ES-I3 (cell line): ENCODE data around the gene EXOSC3.
A peak's percentile ranks its signal among the peaks of the same experiment; 100 is the strongest.
"Not testable (repeated sequence)": the region's sequence is repeated elsewhere in the genome, so short reads cannot be mapped to it uniquely, and the experiment has no call there.

Source experiments
- H3K36me3 ChIP-seq: 2 replicates; pipeline ENCODE4 v1.6.1; 2013; ENCODE audit warnings: mild to moderate bottlenecking, low read length, control low read depth, moderate library complexity; ENCODE audit not compliant: insufficient read depth
- H3K4me1 ChIP-seq: 2 replicates; pipeline ENCODE4 v1.6.1; 2013; ENCODE audit warnings: mild to moderate bottlenecking, control low read depth, low read length; ENCODE audit not compliant: insufficient read depth
- H3K9ac ChIP-seq: 2 replicates; pipeline ENCODE4 v1.6.1; 2013; ENCODE audit warnings: low read depth, mild to moderate bottlenecking, low read length, moderate library complexity
- H3K9me3 ChIP-seq: 2 replicates; pipeline ENCODE4 v1.6.1; 2013; ENCODE audit warnings: mild to moderate bottlenecking, low read length, moderate library complexity; ENCODE audit not compliant: control insufficient read depth, insufficient read depth

The EXOSC3 gene

DNA sequence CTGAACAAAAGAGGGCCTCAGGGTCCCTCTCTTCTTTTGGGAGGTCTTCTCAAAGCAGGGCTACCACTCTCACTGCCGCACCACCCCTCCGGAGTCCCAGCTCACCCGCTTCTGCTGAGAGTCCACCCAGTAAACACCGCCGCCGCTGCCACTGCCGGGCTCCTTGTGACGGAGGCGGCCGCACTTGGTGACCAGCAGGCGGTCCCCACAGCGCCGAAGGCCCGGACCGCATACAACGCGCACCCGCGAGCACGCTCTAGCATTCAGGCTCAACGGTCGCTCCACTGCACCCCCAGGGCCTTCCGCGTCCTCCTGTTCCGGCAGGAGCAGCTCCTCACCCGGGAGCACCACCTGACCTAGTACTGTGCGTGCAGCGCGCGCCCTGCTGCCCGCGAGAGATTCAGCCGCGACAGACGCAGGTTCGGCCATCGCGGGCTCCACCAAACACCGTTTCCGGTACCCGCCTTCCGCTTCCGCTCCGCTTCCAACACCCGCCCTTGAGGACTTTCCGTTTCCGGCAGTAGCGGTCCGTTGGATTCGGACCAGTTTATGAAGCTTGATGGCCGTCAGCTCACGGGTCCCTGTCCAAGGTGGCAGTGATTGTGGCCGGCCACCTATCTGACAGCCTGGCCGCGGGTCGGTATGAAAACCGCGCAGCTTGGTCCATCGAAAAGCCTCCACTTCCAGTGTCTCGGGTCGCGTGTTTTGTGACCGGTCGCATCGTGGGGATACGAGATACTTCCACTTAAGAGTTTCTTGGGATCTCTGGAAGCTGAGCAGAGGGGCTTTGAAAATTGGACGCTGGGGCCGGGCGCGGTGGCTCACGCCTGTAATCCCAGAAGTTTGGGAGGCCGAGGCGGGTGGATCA is at the start of gene EXOSC3:
Gene EXOSC3 (minus strand): TSS at position 449 of the 868 bp plus-strand sequence. CDS start 20 bp downstream, at position 429.
- Histone ChIP-seq H3K9me3 (no peaks in the 10 kb centered on the region), H3K36me3 (peaks cover 25% of the 10 kb centered on the region), H3K4me1 (no peaks in the 10 kb centered on the region), H3K9ac (peak within 1 kb of the TSS; percentile 58)

DNA sequence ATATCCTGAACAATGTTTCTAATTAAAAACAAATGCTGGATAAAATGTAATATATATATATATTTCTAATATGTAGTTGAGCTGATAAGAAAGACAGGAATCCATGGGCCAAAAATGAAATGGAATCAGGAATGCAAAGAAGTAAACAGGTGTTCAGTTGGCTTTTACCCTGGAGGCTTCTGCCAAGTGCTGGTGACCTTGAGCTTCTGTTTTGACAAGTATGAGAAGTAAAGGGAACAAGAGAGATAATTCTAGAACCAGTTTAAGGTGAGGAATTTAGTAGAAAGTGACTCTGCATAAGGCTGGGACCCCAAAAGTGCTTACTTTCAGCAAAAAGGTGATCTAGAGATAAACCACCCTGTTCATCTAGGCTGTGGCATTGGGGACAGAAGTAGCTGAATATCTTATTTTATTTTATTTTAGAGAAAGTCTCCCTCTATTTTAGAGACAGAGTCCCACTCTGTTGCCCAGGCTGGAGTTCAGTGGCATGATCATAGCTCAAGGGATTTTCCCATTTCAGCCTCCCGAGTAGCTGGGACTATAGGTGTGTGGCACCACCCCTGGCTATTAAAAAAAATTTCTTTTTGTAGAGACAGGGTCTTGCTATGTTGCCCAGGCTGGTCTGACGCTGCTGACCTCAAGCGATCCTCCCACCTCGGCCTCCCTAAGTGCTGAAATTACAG is 42.8 kb upstream of the EXOSC3 start:
- Histone ChIP-seq H3K9ac (no peak overlapping the region), H3K9me3 (no peaks in the 10 kb centered on the region), H3K4me1 (no peaks in the 10 kb centered on the region), H3K36me3 (no peaks in the 10 kb centered on the region)

DNA sequence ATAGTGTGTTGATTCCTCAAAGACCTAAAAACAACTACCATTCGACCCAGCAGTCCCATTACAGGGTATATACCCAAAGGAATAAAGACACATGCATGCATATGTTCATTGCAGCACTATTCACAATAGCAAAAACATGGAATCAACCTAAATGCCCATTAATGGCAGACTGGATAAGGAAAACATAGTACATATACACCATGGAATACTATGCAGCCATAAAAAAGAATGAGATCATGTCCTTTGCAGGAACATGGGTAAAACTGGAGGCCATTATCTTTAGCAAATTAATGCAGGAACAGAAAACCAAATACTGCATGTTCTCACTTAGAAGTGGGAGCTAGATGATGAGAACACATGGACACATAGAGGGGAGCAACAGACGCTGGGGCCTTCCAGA is 40.3 kb upstream of the EXOSC3 start:
- H3K36me3 ChIP-seq, H3K9ac ChIP-seq, H3K9me3 ChIP-seq, H3K4me1 ChIP-seq: not testable (repeated sequence)

DNA sequence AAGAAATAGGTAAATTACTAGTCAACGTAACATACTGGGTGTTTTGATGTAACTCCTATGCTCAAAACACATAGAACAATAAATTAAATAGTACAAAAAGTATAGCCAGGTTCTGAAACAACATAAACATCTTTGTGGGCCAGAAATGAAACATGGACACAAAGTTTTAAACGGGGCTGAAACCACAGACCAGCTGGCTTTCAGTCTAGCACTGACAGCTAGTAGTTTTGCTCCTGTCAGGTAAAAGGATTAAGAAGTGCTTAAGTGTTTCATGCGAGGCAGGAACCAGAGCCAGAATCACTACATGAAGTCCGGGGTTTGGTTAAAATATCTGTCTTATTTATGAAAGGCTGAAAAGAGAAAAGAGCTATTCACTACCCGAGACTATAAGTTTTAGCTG is 35.3 kb upstream of the EXOSC3 start:
- Histone ChIP-seq H3K9ac (no peak overlapping the region), H3K36me3 (no peaks in the 10 kb centered on the region)

DNA sequence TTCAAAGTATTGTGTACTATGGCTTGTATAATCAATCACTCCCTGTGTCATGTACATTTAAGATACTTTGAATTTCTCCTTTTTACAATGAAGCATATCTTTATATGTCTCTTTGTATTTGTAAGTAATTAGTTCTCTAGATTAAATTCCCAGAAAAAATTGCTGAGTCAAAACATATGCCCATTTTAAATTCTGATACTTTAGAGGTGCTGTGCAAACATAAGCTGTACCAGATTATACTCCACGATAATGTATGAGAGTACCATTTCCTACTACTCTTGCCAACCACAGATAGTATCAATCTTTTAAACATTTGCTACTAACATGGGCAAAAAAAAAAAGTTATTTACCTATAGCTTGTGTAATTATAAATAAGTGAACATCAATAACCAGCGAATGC is 34.0 kb upstream of the EXOSC3 start:
- H3K9me3 ChIP-seq, result no peaks in the 10 kb centered on the region
- no peaks in the 10 kb centered on the region for H3K36me3 ChIP-seq
- H3K4me1 ChIP-seq, result no peaks in the 10 kb centered on the region
- no peak overlapping the region for H3K9ac ChIP-seq

More for the DNA sequence above, 35.3 kb upstream of the EXOSC3 start:
- H3K4me1 ChIP-seq, result no peaks in the 10 kb centered on the region
- no peaks in the 10 kb centered on the region for H3K9me3 ChIP-seq

DNA sequence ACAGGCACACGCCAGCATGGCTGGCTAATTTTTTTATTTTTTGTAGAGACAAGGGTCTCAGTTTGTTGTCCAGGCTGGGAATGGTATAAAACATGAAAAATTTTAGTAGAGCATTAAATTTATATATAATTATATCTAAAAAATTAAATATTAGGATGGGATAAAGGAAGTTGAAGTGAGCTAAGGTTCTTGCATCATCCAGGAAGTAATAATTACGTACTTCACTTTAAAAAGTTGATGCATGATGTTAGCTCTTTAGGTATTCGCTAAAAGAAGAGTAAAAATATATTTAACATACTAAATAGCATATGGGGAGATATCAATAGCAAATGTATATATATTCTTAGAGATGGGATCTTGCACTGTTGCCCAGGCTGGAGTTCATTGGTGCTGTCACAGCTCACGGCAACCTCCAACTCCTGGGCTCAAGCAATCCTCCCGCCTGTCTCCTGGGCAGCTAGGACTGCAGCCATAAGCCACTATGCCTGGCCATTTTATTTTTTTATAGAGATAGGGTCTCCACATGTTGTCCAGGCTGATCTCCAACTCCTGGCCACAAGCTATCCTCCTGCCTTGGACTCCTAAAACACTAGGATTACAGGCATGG is 28.0 kb upstream of the EXOSC3 start:
- H3K4me1 ChIP-seq, result no peaks in the 10 kb centered on the region
- no peaks in the 10 kb centered on the region for H3K36me3 ChIP-seq
- H3K9me3 ChIP-seq, result no peaks in the 10 kb centered on the region
- H3K9ac ChIP-seq, result no peak overlapping the region

DNA sequence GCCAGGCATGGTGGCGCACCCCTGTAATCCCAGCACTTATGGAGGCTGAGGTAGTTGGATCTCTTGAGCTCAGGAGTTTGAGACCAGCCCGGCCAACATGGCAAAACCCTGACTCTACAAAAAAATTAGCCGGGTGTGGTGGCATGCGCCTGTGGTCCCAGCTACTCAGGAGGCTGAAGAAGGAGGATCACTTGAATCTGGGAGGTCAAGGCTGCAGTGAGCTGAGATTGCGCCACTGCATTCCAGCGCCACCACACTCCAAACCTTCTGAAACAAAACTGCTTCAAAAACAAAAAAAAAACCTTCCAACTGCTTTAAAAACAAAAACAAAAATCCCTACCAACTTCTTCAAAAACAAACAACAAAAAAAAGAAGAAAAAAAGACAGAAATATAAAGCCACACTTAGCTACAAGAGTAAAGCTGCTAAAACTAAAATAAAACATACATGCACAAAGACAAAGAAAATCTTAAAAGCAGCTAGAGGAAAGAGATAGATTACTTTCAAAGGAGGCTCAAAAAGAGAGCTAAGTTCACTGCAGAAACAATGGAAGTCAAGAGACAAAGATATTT is 27.1 kb upstream of the EXOSC3 start:
- Histone ChIP-seq H3K9ac (no peak overlapping the region), H3K36me3 (no peaks in the 10 kb centered on the region), H3K9me3 (no peaks in the 10 kb centered on the region), H3K4me1 (no peaks in the 10 kb centered on the region)

DNA sequence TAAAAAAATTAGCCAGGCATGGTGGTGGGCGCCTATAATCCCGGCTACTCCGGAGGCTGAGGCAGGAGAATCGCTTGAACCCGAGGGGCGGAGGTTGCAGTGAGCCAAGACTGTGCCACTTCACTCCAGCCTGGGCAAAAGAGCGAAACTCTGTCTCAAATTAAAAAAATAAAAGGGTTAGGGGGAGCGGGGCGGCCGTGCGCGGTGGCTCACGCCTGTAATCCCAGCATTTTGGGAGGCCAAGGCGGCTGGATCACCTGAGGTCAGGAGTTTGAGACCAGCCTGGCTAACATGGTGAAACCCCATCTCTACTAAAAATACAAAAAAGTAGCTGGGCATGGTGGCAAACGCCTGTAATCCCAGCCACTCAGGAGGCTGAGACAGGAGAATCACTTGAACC is 24.8 kb upstream of the EXOSC3 start:
- H3K9ac ChIP-seq, H3K9me3 ChIP-seq, H3K36me3 ChIP-seq, H3K4me1 ChIP-seq: not testable (repeated sequence)

DNA sequence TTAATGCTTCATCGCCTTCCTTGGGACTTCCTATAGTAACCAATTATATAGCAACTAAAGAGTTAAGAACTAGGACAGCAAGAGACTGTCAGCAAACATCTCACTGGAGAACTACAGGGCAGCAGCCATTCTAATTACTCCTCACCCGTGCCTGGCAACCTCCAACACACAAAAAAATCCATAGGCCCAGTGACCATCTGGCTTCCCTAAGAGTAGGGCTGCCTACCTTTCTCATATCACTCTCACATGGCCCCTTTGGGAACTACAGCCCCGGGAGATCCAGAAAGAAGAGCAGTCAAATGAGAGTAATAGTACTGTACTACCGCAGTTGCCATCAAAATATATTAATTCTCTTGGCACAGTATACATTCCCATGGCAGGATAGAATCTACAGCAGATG is 21.4 kb upstream of the EXOSC3 start:
- Histone ChIP-seq H3K9me3 (no peaks in the 10 kb centered on the region), H3K9ac (no peak overlapping the region), H3K4me1 (peaks cover 11% of the 10 kb centered on the region; the same call in 1 of the 2 replicates), H3K36me3 (no peaks in the 10 kb centered on the region)

DNA sequence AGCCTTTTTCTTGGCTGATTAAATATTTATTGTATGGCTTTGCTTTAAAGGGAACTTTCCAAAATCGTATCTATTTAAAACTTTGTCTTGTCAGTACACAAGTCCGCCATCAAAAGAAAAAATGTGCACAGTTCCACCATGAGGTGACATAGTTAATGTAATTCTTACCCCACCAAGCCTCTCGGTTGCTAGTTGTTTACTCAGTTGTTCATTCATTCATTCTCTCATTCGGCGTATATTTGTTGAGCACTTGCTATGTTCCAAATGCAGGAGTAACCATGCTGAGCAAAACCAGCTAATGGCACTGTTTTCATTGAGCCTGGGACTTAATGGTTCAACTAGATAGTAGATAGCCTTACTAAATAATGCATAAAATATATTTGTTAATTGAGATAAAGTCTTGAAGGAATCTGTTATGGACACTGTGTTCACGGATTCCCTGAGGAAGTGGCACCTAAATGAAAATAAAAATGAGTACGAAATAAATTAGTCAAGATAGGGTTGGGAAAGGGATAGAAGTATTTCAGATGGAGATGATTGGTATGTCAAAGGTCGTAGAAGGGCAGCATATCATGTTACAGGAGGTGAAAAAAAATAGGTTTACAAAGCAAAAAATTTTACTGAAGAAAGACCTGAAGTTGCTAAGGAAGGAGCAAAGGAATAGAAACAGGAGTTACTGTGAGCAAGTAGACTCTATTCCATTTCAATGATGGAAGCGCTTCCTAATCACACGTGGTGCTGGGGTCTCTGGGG is 17.3 kb upstream of the EXOSC3 start:
- Histone ChIP-seq H3K9ac (peak overlapping the region; percentile 95), H3K36me3 (no peaks in the 10 kb centered on the region), H3K9me3 (no peaks in the 10 kb centered on the region), H3K4me1 (peaks cover 11% of the 10 kb centered on the region; the same call in 1 of the 2 replicates)

DNA sequence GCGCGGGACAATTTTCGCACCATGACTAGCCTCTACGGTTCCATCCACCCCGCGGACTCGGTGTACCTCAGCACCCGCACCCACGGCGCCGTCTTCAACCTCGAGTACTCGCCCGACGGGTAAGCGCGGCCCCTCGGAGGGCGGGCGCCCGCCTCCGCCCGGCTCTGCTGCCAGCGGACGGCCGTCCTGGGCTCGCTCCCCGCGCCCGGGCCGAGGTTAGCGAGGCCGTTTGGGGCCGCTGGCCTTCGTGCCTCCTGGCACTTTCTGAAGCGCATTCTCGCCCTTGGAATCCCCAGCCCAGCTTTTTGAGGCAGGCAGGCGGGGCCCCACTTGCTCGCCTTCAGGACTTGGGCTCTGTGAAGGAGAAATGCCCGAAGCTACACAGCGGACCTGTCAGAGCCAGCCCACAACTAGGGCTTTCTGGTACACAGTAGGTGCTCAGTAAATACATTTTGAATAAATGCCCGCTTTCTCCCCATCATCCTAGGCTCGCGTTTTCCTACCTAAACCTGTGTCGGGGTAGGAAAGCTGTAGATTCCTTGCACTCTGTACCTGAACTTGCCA is 16.5 kb upstream of the EXOSC3 start:
- no peaks in the 10 kb centered on the region for H3K9me3 ChIP-seq
- H3K4me1 ChIP-seq, result peaks cover 11% of the 10 kb centered on the region; the same call in 1 of the 2 replicates
- no peaks in the 10 kb centered on the region for H3K36me3 ChIP-seq
- peak overlapping the region; percentile 95 for H3K9ac ChIP-seq

DNA sequence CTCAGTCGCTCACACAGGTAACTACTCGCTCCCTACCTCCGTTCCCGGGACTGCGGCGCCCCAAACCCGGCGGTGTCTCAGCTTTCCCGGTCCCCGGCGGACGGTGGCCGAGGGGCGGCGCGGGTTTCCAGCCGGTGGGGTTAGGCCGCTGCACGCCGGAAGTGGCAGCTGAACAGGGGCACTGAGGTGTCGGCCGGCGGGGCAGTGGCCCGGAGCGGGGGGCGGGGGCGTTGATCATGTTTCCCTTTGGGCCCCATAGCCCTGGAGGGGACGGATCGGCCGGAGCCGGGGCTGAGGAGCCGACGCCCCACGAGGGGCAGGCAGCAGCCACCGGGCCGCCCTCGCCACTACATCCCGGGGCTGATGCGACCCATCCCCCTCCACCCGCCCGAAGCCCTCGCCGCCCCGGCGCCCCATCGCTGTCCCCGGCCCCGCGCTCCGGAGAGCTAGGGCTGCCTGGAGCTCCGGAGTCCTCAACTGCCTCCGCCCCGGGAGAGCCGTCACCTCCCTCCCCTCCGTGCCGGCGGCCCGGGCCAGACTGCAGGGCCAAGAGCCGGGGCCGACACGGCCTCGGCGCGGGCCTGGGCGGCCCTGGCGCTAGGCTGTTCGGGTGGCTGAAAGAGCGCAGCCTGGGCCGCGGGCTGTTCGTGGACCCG is 15.9 kb upstream of the EXOSC3 start, which contains the start of gene DCAF10:
Gene DCAF10 (plus strand): TSS at position 167 of the 656 bp plus-strand sequence. CDS start 70 bp downstream, at position 237.
- Histone ChIP-seq H3K9ac (peak within 1 kb of the TSS; percentile 95), H3K36me3 (no peaks in the 10 kb centered on the region), H3K4me1 (peaks cover 11% of the 10 kb centered on the region; the same call in 1 of the 2 replicates), H3K9me3 (no peaks in the 10 kb centered on the region)

DNA sequence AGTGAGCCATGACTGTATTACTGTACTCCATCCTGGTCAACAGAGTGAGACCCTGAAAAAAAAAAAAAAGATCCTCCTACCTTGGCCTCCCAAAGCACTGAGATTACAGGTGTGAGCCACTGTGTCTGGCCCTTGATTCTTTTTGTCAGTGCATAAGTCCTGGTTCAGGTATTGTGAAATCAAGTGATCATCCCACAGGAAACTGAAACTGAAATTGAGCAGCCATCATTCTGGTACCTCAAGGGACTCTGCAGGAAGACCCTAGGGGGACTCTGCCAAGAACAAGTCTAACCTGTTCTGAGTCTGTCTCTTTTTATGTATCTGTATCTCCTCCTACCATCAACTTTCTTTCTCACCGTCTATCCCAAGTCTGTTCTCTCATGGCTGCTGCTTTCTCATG is 13.8 kb upstream of the EXOSC3 start:
- Histone ChIP-seq H3K4me1 (peaks cover 11% of the 10 kb centered on the region; the same call in 1 of the 2 replicates), H3K36me3 (no peaks in the 10 kb centered on the region), H3K9ac (no peak overlapping the region), H3K9me3 (no peaks in the 10 kb centered on the region)
